PC-9 (cell line): ENCODE data around the gene GRAP2. TPM values are rescaled to one million over a fixed set of nuclear protein-coding genes. Genes with fewer than 3 reads are reported as not detected.

Experiments
- BruUV-seq: library from RNA; stranded (reverse); fragments of 400-500 nt; replicated peaks from 2 replicates; lab custom pipeline; 2021; lab: Mats Ljungman, UMichigan
- CTCF ChIA-PET: fragments of 300-600 bp; sonication (Branson Sonifier 250); formaldehyde crosslinking; loops from one replicate; lab custom pipeline; 2022; ENCODE audit warnings: antibody characterized with exemption; lab: Charles Lee
- POLR2A ChIA-PET: fragments of 300-600 bp; sonication (Branson Sonifier 250); formaldehyde crosslinking; loops from one replicate; lab custom pipeline; 2022; ENCODE audit warnings: antibody characterized with exemption; ENCODE audit not compliant: unreplicated experiment; lab: Charles Lee
- DNase-seq, 2 experiments: peaks; one replicate each; pipeline versions ENCODE4 v3.0.0 to v3.0.0-alpha.2; 2015 to 2022; ENCODE audit warnings: mixed read lengths in 1 of 2
- H2AFZ ChIP-seq: fragments of 200-600 bp; sonication (generic); 2 replicates; pipeline ENCODE4 v1.8.1; 2017; ENCODE audit warnings: antibody characterized with exemption
- H3F3A ChIP-seq: fragments of 200-600 bp; sonication (generic); 2 replicates; pipeline ENCODE4 v1.8.1; 2017; ENCODE audit warnings: antibody characterized with exemption, mild to moderate bottlenecking, low read depth; ENCODE audit not compliant: insufficient read depth
- H3K27ac ChIP-seq: fragments of 200-600 bp; sonication (generic); 2 replicates; pipeline ENCODE4 v1.6.1; 2016; ENCODE audit warnings: mixed run types
- H3K27me3 ChIP-seq: fragments of 200-600 bp; sonication (generic); 2 replicates; pipeline ENCODE4 v1.6.1; 2016; ENCODE audit warnings: low read depth, mixed run types; ENCODE audit not compliant: insufficient read depth
- H3K36me3 ChIP-seq: fragments of 200-600 bp; sonication (generic); 2 replicates; pipeline ENCODE4 v1.6.1; 2016; ENCODE audit warnings: low read depth, mixed run types
- H3K4me1 ChIP-seq: fragments of 200-600 bp; sonication (generic); replicated peaks from 2 replicates; pipeline ENCODE4 v1.6.1; 2016; ENCODE audit warnings: mixed run types; ENCODE audit not compliant: insufficient read depth
- H3K4me2 ChIP-seq: fragments of 200-600 bp; sonication (generic); 2 replicates; pipeline ENCODE4 v1.6.1; 2017; ENCODE audit warnings: mixed run types
- H3K4me3 ChIP-seq: fragments of 200-600 bp; sonication (generic); 2 replicates; pipeline ENCODE4 v1.6.1; 2016; ENCODE audit warnings: mixed run types
- H3K79me2 ChIP-seq: fragments of 200-600 bp; sonication (generic); 2 replicates; pipeline ENCODE4 v1.6.1; 2017; ENCODE audit warnings: low read depth, mixed run types
- H3K9me2 ChIP-seq: fragments of 200-600 bp; sonication (generic); 2 replicates; pipeline ENCODE4 v1.8.1; 2017; ENCODE audit warnings: mild to moderate bottlenecking; ENCODE audit not compliant: insufficient read depth
- H3K9me3 ChIP-seq: fragments of 200-600 bp; sonication (generic); 2 replicates; pipeline ENCODE4 v1.8.1; 2016; ENCODE audit warnings: low read depth; ENCODE audit not compliant: insufficient read depth
- H4K20me1 ChIP-seq: fragments of 200-600 bp; sonication (generic); 2 replicates; pipeline ENCODE4 v1.8.1; 2017; ENCODE audit not compliant: insufficient read depth
- EZH2 ChIP-seq: fragments of 200-600 bp; sonication (generic); IDR thresholded peaks from 2 replicates; pipeline ENCODE4 v1.8.0; 2017; ENCODE audit warnings: antibody characterized with exemption, low read depth
- intact Hi-C: fragments of 100-400 bp; cut with micrococcal nuclease; formaldehyde crosslinking; loops from one replicate; pipeline ENCODE4 v1.10.0; 2022; ENCODE audit not compliant: unreplicated experiment
- total RNA-seq: library from RNA; stranded (reverse); gene quantifications from 2 replicates; pipeline ENCODE4 v1.2.3, GENCODE V29; 2021
- TF ChIP-seq, protein P1 (sequence below): fragments of 200-600 bp; sonication (generic); conservative IDR thresholded peaks from 2 replicates; pipeline ENCODE4 v1.6.1; 2017; ENCODE audit warnings: mixed run types, antibody characterized with exemption, mild to moderate bottlenecking, moderate library complexity

Gene GRAP2
- total RNA-seq, 1 experiment from 2014 or later, result not detected

DNA sequence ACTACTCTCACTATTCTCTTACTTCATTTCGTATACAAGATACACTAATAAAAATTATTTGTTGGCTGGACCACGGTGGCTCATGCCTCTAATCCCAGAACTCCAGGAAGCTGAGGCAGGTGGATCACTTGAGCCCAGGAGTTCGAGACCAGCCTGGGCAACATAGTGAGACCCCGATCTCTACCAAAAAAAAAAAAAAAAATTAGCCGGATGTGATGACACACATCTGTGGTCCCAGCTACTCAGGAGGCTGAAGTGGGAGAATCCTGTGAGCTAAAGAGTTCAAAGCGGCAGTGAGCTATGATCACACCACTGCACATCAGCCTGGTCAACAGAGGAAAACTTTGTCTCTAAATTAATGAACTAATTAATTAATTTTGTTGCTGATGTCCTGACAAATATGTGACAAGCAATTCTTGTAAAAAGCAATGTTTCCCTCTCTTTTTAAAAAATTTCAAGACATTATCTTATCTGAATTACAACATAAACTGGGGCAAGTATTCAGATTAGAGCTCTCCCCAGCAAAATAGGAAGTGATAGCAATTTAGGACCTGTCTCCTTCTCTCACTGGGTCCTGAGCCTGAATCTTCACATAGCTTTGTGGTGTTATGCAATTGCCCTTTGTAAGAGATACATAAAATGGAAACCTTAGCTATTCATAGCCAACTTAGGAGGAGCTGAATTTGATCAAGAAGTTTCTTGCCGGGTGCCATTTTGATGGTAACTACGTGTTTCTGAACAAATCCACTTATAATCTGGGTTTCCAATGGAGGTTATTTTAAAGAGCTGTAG lies 41.8 kb downstream of the GRAP2 start:
- TF ChIP-seq EZH2, result no peak
- TF ChIP-seq, protein P1, sequence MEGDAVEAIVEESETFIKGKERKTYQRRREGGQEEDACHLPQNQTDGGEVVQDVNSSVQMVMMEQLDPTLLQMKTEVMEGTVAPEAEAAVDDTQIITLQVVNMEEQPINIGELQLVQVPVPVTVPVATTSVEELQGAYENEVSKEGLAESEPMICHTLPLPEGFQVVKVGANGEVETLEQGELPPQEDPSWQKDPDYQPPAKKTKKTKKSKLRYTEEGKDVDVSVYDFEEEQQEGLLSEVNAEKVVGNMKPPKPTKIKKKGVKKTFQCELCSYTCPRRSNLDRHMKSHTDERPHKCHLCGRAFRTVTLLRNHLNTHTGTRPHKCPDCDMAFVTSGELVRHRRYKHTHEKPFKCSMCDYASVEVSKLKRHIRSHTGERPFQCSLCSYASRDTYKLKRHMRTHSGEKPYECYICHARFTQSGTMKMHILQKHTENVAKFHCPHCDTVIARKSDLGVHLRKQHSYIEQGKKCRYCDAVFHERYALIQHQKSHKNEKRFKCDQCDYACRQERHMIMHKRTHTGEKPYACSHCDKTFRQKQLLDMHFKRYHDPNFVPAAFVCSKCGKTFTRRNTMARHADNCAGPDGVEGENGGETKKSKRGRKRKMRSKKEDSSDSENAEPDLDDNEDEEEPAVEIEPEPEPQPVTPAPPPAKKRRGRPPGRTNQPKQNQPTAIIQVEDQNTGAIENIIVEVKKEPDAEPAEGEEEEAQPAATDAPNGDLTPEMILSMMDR, result no peak
- DNase-seq, result no peak
- intact Hi-C loops, result no loop called here
- Histone ChIP-seq H3K27me3 (peaks cover 73% of the 10 kb centered on the region), H4K20me1 (peaks cover 3% of the 10 kb centered on the region; the same call in 1 of the 2 replicates), H2AFZ (no peak overlapping the region), H3K4me2 (no peak overlapping the region), H3K9me2 (no peaks in the 10 kb centered on the region), H3K27ac (no peak overlapping the region), H3F3A (no peaks in the 10 kb centered on the region), H3K4me3 (no peak overlapping the region), H3K36me3 (no peaks in the 10 kb centered on the region), H3K79me2 (no peaks in the 10 kb centered on the region), H3K4me1 (no peaks in the 10 kb centered on the region), H3K9me3 (no peaks in the 10 kb centered on the region)
- BruUV-seq, result no TSS peak
- CTCF ChIA-PET, result no interaction called here
- POLR2A ChIA-PET, result interaction anchor here (0.6 kb wide), 1 partner anchor 383 kb away, joined by 3 read pairs; no protein-coding TSS in a partner anchor

DNA sequence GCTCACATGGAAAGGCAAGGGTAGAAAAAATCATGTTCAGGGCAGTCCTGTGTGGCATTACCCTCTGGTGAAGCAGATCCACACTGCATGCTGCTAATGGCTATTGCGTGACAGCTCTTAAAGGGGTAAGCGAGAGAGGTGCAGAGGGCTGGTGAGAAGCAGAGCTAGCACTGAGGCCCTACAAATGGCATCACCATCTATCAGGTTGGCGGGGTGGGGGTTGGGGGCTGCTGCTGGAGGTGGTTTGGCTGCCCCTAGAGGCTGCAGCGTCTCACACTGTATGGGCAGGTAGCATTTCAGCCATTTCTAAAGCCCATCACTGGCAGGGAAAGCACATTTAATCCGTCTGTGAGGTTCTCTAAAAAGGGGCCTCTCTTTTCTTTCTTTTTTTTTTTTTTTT lies 42.5 kb downstream of the GRAP2 start:
- Histone ChIP-seq H3K9me3 (no peaks in the 10 kb centered on the region), H3K4me3 (no peak overlapping the region), H3K27ac (no peak overlapping the region), H3K36me3 (no peaks in the 10 kb centered on the region), H3K79me2 (no peaks in the 10 kb centered on the region), H3F3A (no peaks in the 10 kb centered on the region), H3K9me2 (no peaks in the 10 kb centered on the region), H3K4me1 (no peaks in the 10 kb centered on the region), H3K4me2 (no peak overlapping the region), H4K20me1 (peaks cover 3% of the 10 kb centered on the region; the same call in 1 of the 2 replicates), H3K27me3 (peaks cover 73% of the 10 kb centered on the region), H2AFZ (no peak overlapping the region)
- no TSS peak for BruUV-seq
- no peak for TF ChIP-seq EZH2
- TF ChIP-seq, protein P1, result 0 out of 2 replicates have a peak, but pooled peaks have one; percentile 8
- CTCF ChIA-PET, result interaction anchor here (0.7 kb wide), 1 partner anchor 93 kb away, joined by 11 read pairs; no protein-coding TSS in a partner anchor
- intact Hi-C loops, result no loop called here
- no peak for DNase-seq
- POLR2A ChIA-PET, result no interaction called here

DNA sequence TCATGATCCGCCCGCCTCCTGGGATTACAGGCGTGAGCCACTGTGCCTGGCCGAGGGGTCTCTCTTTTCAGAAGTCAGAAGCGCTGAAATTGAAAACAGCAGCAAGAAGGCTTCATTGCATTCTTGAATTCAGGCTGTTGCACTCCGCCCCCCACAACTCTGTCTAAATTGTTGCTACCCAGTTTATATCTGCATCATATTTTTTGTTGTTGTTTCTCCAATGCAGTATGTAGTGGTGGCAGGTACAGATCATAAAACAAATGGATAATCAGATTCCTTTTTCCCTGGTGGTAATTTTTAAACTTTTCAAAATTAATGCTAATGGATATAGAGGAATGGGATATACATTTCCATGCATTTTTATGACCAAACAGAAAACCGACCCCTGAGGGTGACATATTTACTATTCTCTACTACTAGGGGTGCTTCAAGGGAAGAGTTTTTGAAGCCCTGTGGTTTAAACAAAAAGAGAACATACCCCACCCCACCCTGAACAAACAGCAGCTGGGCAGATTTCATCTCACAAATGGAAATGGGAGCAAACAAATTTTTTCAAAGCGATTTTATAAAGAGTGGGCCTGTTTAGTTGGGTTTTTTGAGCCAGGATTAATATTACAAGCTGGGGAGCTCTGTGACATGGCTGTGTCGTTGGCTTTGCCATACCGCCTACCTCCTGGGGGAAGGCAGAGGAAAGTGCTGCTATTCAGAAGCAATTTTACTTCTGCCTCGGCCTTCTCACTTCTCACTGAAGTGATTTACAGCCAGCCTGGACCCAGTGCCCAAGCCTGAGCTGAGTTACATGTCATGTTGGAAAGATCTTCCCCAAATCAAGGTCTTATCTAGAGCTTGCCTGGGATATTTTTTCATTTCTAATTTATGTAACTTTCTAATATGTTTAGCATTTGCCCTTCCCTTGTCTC lies 43.3 kb downstream of the GRAP2 start:
- BruUV-seq, result no TSS peak
- no peaks in the 10 kb centered on the region for H3F3A ChIP-seq
- no peak overlapping the region for H3K4me2 ChIP-seq
- peaks cover 71% of the 10 kb centered on the region for H3K27me3 ChIP-seq
- H3K9me3 ChIP-seq, result no peaks in the 10 kb centered on the region
- H4K20me1 ChIP-seq, result peaks cover 3% of the 10 kb centered on the region; the same call in 1 of the 2 replicates
- no peak for TF ChIP-seq EZH2
- TF ChIP-seq, protein P1, result no peak
- no peaks in the 10 kb centered on the region for H3K4me1 ChIP-seq
- H3K79me2 ChIP-seq, result no peaks in the 10 kb centered on the region
- H2AFZ ChIP-seq, result no peak overlapping the region
- no peaks in the 10 kb centered on the region for H3K9me2 ChIP-seq
- H3K27ac ChIP-seq, result no peak overlapping the region
- DNase-seq, result no peak
- H3K36me3 ChIP-seq, result no peaks in the 10 kb centered on the region
- H3K4me3 ChIP-seq, result no peak overlapping the region
- ChIA-PET POLR2A (no interaction called here), CTCF (interaction anchor here (0.7 kb wide), 1 partner anchor 93 kb away, joined by 11 read pairs; no protein-coding TSS in a partner anchor)
- intact Hi-C loops, result no loop called here
